Tibial artery (tissue), 4 donors: ENCODE measurements around the gene UBR7.
"Not testable (repeated sequence)": the region's sequence is repeated elsewhere in the genome, so short reads cannot be mapped to it uniquely, and the experiment has no call there.

ENCODE experiments used
- DNase-seq, 2 donors: peaks; one replicate each; pipeline ENCODE4 v3.0.0-alpha.2; 2019
- H3K27ac ChIP-seq, 2 donors: fragments of 200-600 bp; sonication (generic) in 1 of 2; 1 replicate in 1 of 2; 2 replicates in 1 of 2; pipeline ENCODE4 v1.5.1; 2018 to 2019; ENCODE audit warnings: mild to moderate bottlenecking in 1 of 2
- H3K27me3 ChIP-seq, 2 donors: fragments of 200-600 bp; sonication (generic) in 1 of 2; one replicate each; pipeline versions ENCODE4 v1.5.1 to v1.6.0; 2016 to 2019
- H3K36me3 ChIP-seq, 3 donors: fragments of 200-600 bp; sonication (generic) in 2 of 3; one replicate each; pipeline ENCODE4 v1.5.1; 2016 to 2019; ENCODE audit warnings: mild to moderate bottlenecking in 2 of 3
- H3K4me1 ChIP-seq, 4 donors: fragments of 200-600 bp; sonication (generic) in 2 of 4; 1 replicate in 3 of 4; 2 replicates in 1 of 4; pipeline ENCODE4 v1.5.1; 2016 to 2019
- H3K4me3 ChIP-seq, 2 donors: fragments of 200-600 bp; sonication (generic) in 1 of 2; 1 replicate in 1 of 2; 2 replicates in 1 of 2; pipeline ENCODE4 v1.5.1; 2018 to 2019; ENCODE audit warnings: mild to moderate bottlenecking in 2 of 2
- H3K9me3 ChIP-seq, 3 donors: fragments of 200-600 bp; sonication (generic) in 1 of 3; one replicate each; pipeline ENCODE4 v1.5.1; 2016 to 2019
- CTCF ChIP-seq, 2 experiments: fragments of 200-600 bp in 1 of 2; fragments of 450-650 bp in 1 of 2; IDR thresholded peaks; one replicate each; pipeline ENCODE4 v1.5.1; 2017 to 2019; ENCODE audit warnings: antibody characterized with exemption in 2 of 2, mild to moderate bottlenecking in 1 of 2, moderate library complexity in 1 of 2
- intact Hi-C: fragments of 100-400 bp; cut with DNase I; formaldehyde crosslinking; loops from one replicate; pipeline ENCODE4 v1.15.0; 2023; ENCODE audit warnings: low total_unique reads

UBR7 gene

GRCh38 chr14:93206793-93207467 is at the start of gene UBR7, which contains the start of gene GON7:
Gene UBR7 (plus strand): TSS chr14:93207256. CDS start chr14:93207292, 36 bp downstream.
Gene GON7 (minus strand): TSS chr14:93207065. CDS start chr14:93207037, 28 bp downstream.
- Histone ChIP-seq H3K36me3 (peaks cover 4 to 12% (median 6%) of the 10 kb centered on the region in 3 donors), H3K27ac (peak within 1 kb of the TSS; percentile 82 to 90), H3K4me1 (peaks cover 0 to 32% (median 21%) of the 10 kb centered on the region in 4 donors)

GRCh38 chr14:93158349-93158748 is 48.7 kb upstream of the UBR7 start:
- DNase-seq, H3K27me3 ChIP-seq, H3K27ac ChIP-seq, H3K36me3 ChIP-seq, H3K9me3 ChIP-seq, H3K4me3 ChIP-seq, intact Hi-C loops, H3K4me1 ChIP-seq: not testable (repeated sequence)

More at GRCh38 chr14:93206793-93207467, at the start of gene UBR7, which contains the start of gene GON7:
- intact Hi-C loops = loop anchor here (1.0 to 2.0 kb wide), 2 partner anchors 92 to 254 kb away; partner anchors contain the start of gene ITPK1
- peak; percentile 95 to 98 for DNase-seq
- peak; percentile 15 to 36 for TF ChIP-seq CTCF (IDR thresholded peaks at IDR 0.05)
- no peaks in the 10 kb centered on the region for H3K27me3 ChIP-seq
- H3K4me3 ChIP-seq = peak within 1 kb of the TSS; percentile 78 to 84
- H3K9me3 ChIP-seq = no peaks in the 10 kb centered on the region

GRCh38 chr14:93159625-93160352 is 47.3 kb upstream of the UBR7 start:
- H3K4me3 ChIP-seq, H3K27ac ChIP-seq, H3K4me1 ChIP-seq, H3K9me3 ChIP-seq, DNase-seq, intact Hi-C loops, H3K27me3 ChIP-seq, H3K36me3 ChIP-seq: not testable (repeated sequence)

- Histone ChIP-seq H3K4me3 (no peak overlapping the region), H3K36me3 (no peaks in the 10 kb centered on the region), H3K4me1 (no peaks in the 10 kb centered on the region), H3K27ac (no peak overlapping the region), H3K27me3 (no peaks in the 10 kb centered on the region), H3K9me3 (no peaks in the 10 kb centered on the region)
- no peak for DNase-seq
- intact Hi-C loops = no loop called here
- TF ChIP-seq CTCF (IDR thresholded peaks at IDR 0.05) = peak in 1 of 2 experiments; percentile 21
These were observed 46.7 kb upstream of the UBR7 start for GRCh38 chr14:93160353-93160801.

GRCh38 chr14:93161411-93161940 is 45.6 kb upstream of the UBR7 start:
- Histone ChIP-seq H3K9me3 (no peaks in the 10 kb centered on the region), H3K27me3 (no peaks in the 10 kb centered on the region), H3K4me1 (no peaks in the 10 kb centered on the region), H3K4me3 (no peak overlapping the region), H3K36me3 (no peaks in the 10 kb centered on the region), H3K27ac (no peak overlapping the region)
- intact Hi-C loops = no loop called here
- no peak for TF ChIP-seq CTCF (IDR thresholded peaks at IDR 0.05)
- DNase-seq = no peak

GRCh38 chr14:93163564-93163963 is 43.5 kb upstream of the UBR7 start:
- intact Hi-C loops = no loop called here
- Histone ChIP-seq H3K4me1 (no peaks in the 10 kb centered on the region), H3K36me3 (no peaks in the 10 kb centered on the region), H3K9me3 (no peaks in the 10 kb centered on the region), H3K27ac (no peak overlapping the region), H3K27me3 (no peaks in the 10 kb centered on the region), H3K4me3 (no peak overlapping the region)
- no peak for TF ChIP-seq CTCF (IDR thresholded peaks at IDR 0.05)
- DNase-seq = no peak

GRCh38 chr14:93165271-93166265 is 41.5 kb upstream of the UBR7 start:
- intact Hi-C loops, H3K27me3 ChIP-seq, H3K9me3 ChIP-seq: not testable (repeated sequence)

GRCh38 chr14:93168610-93169009 is 38.4 kb upstream of the UBR7 start:
- DNase-seq, H3K27me3 ChIP-seq, H3K36me3 ChIP-seq, intact Hi-C loops, H3K9me3 ChIP-seq, H3K27ac ChIP-seq, H3K4me1 ChIP-seq, H3K4me3 ChIP-seq: not testable (repeated sequence)

More at GRCh38 chr14:93165271-93166265, 41.5 kb upstream of the UBR7 start:
- H3K27ac ChIP-seq, H3K36me3 ChIP-seq, H3K4me1 ChIP-seq, H3K4me3 ChIP-seq: not testable (repeated sequence)
- DNase-seq = peak in 1 of 2 donors; percentile 29
